GM19023 (cell line): ENCODE data around the gene LRRC8E.
"Not testable (repeated sequence)": the region's sequence is repeated elsewhere in the genome, so short reads cannot be mapped to it uniquely, and the experiment has no call there.

Experiments used
- ATAC-seq: cut with Tn5 transposase; IDR thresholded peaks from one replicate; pipeline ENCODE4 v1.9.1; 2021; ENCODE audit warnings: mild to moderate bottlenecking, moderate library complexity; ENCODE audit not compliant: unreplicated experiment

LRRC8E gene

GRCh38 chr19:7907122-7907521 lies 18.8 kb downstream of the LRRC8E start:
- ATAC-seq = no peak

- no peak for ATAC-seq
Measured at GRCh38 chr19:7907544-7907943, 19.2 kb downstream of the LRRC8E start.

- no peak for ATAC-seq
Measured at GRCh38 chr19:7908078-7908699, 19.9 kb downstream of the LRRC8E start.

- no peak for ATAC-seq
Measured at GRCh38 chr19:7908742-7909461, 20.6 kb downstream of the LRRC8E start.

- no peak for ATAC-seq
Measured at GRCh38 chr19:7909471-7910067, 21.3 kb downstream of the LRRC8E start.

- ATAC-seq = no peak
Measured at GRCh38 chr19:7910321-7911161, 22.2 kb downstream of the LRRC8E start.

- no peak for ATAC-seq
Measured at GRCh38 chr19:7911508-7912143, 23.3 kb downstream of the LRRC8E start.

- no peak for ATAC-seq
Measured at GRCh38 chr19:7912144-7912696, 23.9 kb downstream of the LRRC8E start.

- ATAC-seq = no peak
Measured at GRCh38 chr19:7912697-7913564, 24.6 kb downstream of the LRRC8E start.

- no peak for ATAC-seq
Measured at GRCh38 chr19:7913652-7914051, 25.3 kb downstream of the LRRC8E start.

GRCh38 chr19:7914099-7914498 lies 25.8 kb downstream of the LRRC8E start:
- ATAC-seq = no peak

GRCh38 chr19:7914598-7915045 lies 26.3 kb downstream of the LRRC8E start, which contains the start of gene TGFBR3L:
TSS of gene TGFBR3L (plus strand) at chr19:7914830.
- ATAC-seq = no peak

GRCh38 chr19:7915250-7916102 lies 27.2 kb downstream of the LRRC8E start:
- ATAC-seq = no peak

GRCh38 chr19:7916103-7916954 lies 28.0 kb downstream of the LRRC8E start:
- ATAC-seq = no peak

GRCh38 chr19:7916955-7917266 lies 28.6 kb downstream of the LRRC8E start:
- no peak for ATAC-seq

- ATAC-seq = no peak
Measured at GRCh38 chr19:7917267-7918061, 29.2 kb downstream of the LRRC8E start.

GRCh38 chr19:7918062-7918614 lies 29.8 kb downstream of the LRRC8E start:
- ATAC-seq = not testable (repeated sequence)
